ENCODE data around the gene CYP27A1. TPM values are rescaled to one million over a fixed set of nuclear protein-coding genes. Genes with fewer than 3 reads are reported as not detected.

CYP27A1 gene
- total RNA-seq, 1 donor, result 25.0 TPM

GRCh38 chr2:218849721-218850120 lies 67.8 kb downstream of the CYP27A1 start:
- Histone ChIP-seq H3K4me1 (ENCODE audit: insufficient read depth, low read length) (peaks cover 12% of the 10 kb centered on the region), H4K20me1 (ENCODE audit: insufficient read depth, low read length) (no peaks in the 10 kb centered on the region), H3K27me3 (ENCODE audit: insufficient read depth, low read length) (peaks cover 22% of the 10 kb centered on the region), H3K4me3 (ENCODE audit: insufficient read depth, low read length) (no peak overlapping the region), H2AFZ (ENCODE audit: low read length) (no peak overlapping the region), H3K9me3 (ENCODE audit: low read depth, low read length) (no peaks in the 10 kb centered on the region), H3K27ac (ENCODE audit: low read depth, low read length) (no peak overlapping the region), H3K36me3 (ENCODE audit: insufficient read depth, low read length) (no peaks in the 10 kb centered on the region), H3K4me2 (ENCODE audit: insufficient read depth, low read length) (no peak overlapping the region), H3K79me2 (ENCODE audit: insufficient read depth, low read length) (no peaks in the 10 kb centered on the region)
- DNase-seq (ENCODE audit: insufficient read length, low spot score, missing footprints), result no peak
- no peak for TF ChIP-seq CTCF (IDR thresholded peaks at IDR 0.05; ENCODE audit: extremely low read depth, low read depth, low read length)

GRCh38 chr2:218850796-218851195 lies 68.8 kb downstream of the CYP27A1 start:
- Histone ChIP-seq H3K4me1 (ENCODE audit: insufficient read depth, low read length) (peaks cover 12% of the 10 kb centered on the region), H3K9me3 (ENCODE audit: low read depth, low read length) (no peaks in the 10 kb centered on the region), H3K4me2 (ENCODE audit: insufficient read depth, low read length) (no peak overlapping the region), H3K36me3 (ENCODE audit: insufficient read depth, low read length) (no peaks in the 10 kb centered on the region), H3K4me3 (ENCODE audit: insufficient read depth, low read length) (no peak overlapping the region), H3K79me2 (ENCODE audit: insufficient read depth, low read length) (no peaks in the 10 kb centered on the region), H3K27me3 (ENCODE audit: insufficient read depth, low read length) (peaks cover 32% of the 10 kb centered on the region), H4K20me1 (ENCODE audit: insufficient read depth, low read length) (no peaks in the 10 kb centered on the region), H3K27ac (ENCODE audit: low read depth, low read length) (no peak overlapping the region), H2AFZ (ENCODE audit: low read length) (no peak overlapping the region)
- no peak for TF ChIP-seq CTCF (IDR thresholded peaks at IDR 0.05; ENCODE audit: extremely low read depth, low read depth, low read length)
- DNase-seq (ENCODE audit: insufficient read length, low spot score, missing footprints), result no peak

- TF ChIP-seq CTCF (IDR thresholded peaks at IDR 0.05; ENCODE audit: extremely low read depth, low read depth, low read length), result no peak
- no peaks in the 10 kb centered on the region for H3K79me2 ChIP-seq (ENCODE audit: insufficient read depth, low read length)
- no peak overlapping the region for H3K27ac ChIP-seq (ENCODE audit: low read depth, low read length)
- H3K27me3 ChIP-seq (ENCODE audit: insufficient read depth, low read length), result peaks cover 37% of the 10 kb centered on the region
- H2AFZ ChIP-seq (ENCODE audit: low read length), result no peak overlapping the region
- no peak for DNase-seq (ENCODE audit: insufficient read length, low spot score, missing footprints)
- H4K20me1 ChIP-seq (ENCODE audit: insufficient read depth, low read length), result no peaks in the 10 kb centered on the region
- peaks cover 12% of the 10 kb centered on the region for H3K4me1 ChIP-seq (ENCODE audit: insufficient read depth, low read length)
- no peaks in the 10 kb centered on the region for H3K36me3 ChIP-seq (ENCODE audit: insufficient read depth, low read length)
- H3K4me3 ChIP-seq (ENCODE audit: insufficient read depth, low read length), result no peak overlapping the region
- no peaks in the 10 kb centered on the region for H3K9me3 ChIP-seq (ENCODE audit: low read depth, low read length)
- no peak overlapping the region for H3K4me2 ChIP-seq (ENCODE audit: insufficient read depth, low read length)
Measured at GRCh38 chr2:218851286-218851685, 69.3 kb downstream of the CYP27A1 start.

GRCh38 chr2:218852911-218853667 lies 71.1 kb downstream of the CYP27A1 start:
- no peaks in the 10 kb centered on the region for H4K20me1 ChIP-seq (ENCODE audit: insufficient read depth, low read length)
- H3K79me2 ChIP-seq (ENCODE audit: insufficient read depth, low read length), result no peaks in the 10 kb centered on the region
- no peak overlapping the region for H3K27ac ChIP-seq (ENCODE audit: low read depth, low read length)
- peak overlapping the region; percentile 33 for H3K4me2 ChIP-seq (ENCODE audit: insufficient read depth, low read length)
- peak; percentile 86 for TF ChIP-seq CTCF (IDR thresholded peaks at IDR 0.05; ENCODE audit: extremely low read depth, low read depth, low read length)
- peaks cover 12% of the 10 kb centered on the region for H3K4me1 ChIP-seq (ENCODE audit: insufficient read depth, low read length)
- H3K36me3 ChIP-seq (ENCODE audit: insufficient read depth, low read length), result no peaks in the 10 kb centered on the region
- peak overlapping the region; percentile 25 for H2AFZ ChIP-seq (ENCODE audit: low read length)
- no peak overlapping the region for H3K4me3 ChIP-seq (ENCODE audit: insufficient read depth, low read length)
- peak; percentile 92 for DNase-seq (ENCODE audit: insufficient read length, low spot score, missing footprints)
- peaks cover 50% of the 10 kb centered on the region for H3K27me3 ChIP-seq (ENCODE audit: insufficient read depth, low read length)
- H3K9me3 ChIP-seq (ENCODE audit: low read depth, low read length), result no peaks in the 10 kb centered on the region

All from osteoblast (primary cell).